Hepatocyte (in vitro differentiated cells): Measurements from ENCODE around the gene TCF4. TPM values are rescaled to one million over a fixed set of nuclear protein-coding genes. Genes with fewer than 3 reads are reported as not detected.

Experiments used
- DNase-seq: peaks from one replicate; pipeline ENCODE4 v3.0.0-alpha.2; 2016; ENCODE audit warnings: low spot score
- H2AFZ ChIP-seq: fragments of 200-600 bp; sonication (generic); 2 replicates; pipeline ENCODE4 v1.6.0; 2016; ENCODE audit warnings: antibody characterized with exemption, mild to moderate bottlenecking
- H3K27ac ChIP-seq: fragments of 200-600 bp; sonication (generic); 2 replicates; pipeline ENCODE4 v1.5.1; 2016; ENCODE audit warnings: mild to moderate bottlenecking
- H3K27me3 ChIP-seq: fragments of 200-600 bp; sonication (generic); 2 replicates; pipeline ENCODE4 v1.6.1; 2016
- H3K36me3 ChIP-seq: fragments of 200-600 bp; sonication (generic); replicated peaks from 2 replicates; pipeline ENCODE4 v1.5.1; 2016; ENCODE audit warnings: low read depth; ENCODE audit not compliant: insufficient read depth
- H3K4me1 ChIP-seq: fragments of 200-600 bp; sonication (generic); 2 replicates; pipeline ENCODE4 v1.5.1; 2016; ENCODE audit warnings: mild to moderate bottlenecking, moderate library complexity; ENCODE audit not compliant: insufficient read depth
- H3K4me2 ChIP-seq: fragments of 200-600 bp; sonication (generic); 2 replicates; pipeline ENCODE4 v1.6.0; 2016
- H3K4me3 ChIP-seq: fragments of 200-600 bp; sonication (generic); 2 replicates; pipeline ENCODE4 v1.5.1; 2016; ENCODE audit warnings: mild to moderate bottlenecking
- H3K79me2 ChIP-seq: fragments of 200-600 bp; sonication (generic); 2 replicates; pipeline ENCODE4 v1.6.0; 2017; ENCODE audit warnings: mild to moderate bottlenecking
- H3K9me2 ChIP-seq: fragments of 200-600 bp; sonication (generic); replicated peaks from 2 replicates; pipeline ENCODE4 v1.6.0; 2017; ENCODE audit warnings: mild to moderate bottlenecking; ENCODE audit not compliant: insufficient read depth
- H3K9me3 ChIP-seq: fragments of 200-600 bp; sonication (generic); 2 replicates; pipeline ENCODE4 v1.5.1; 2016; ENCODE audit warnings: low read depth, mild to moderate bottlenecking
- H4K20me1 ChIP-seq: fragments of 200-600 bp; sonication (generic); 2 replicates; pipeline ENCODE4 v1.6.0; 2016; ENCODE audit warnings: mild to moderate bottlenecking; ENCODE audit not compliant: insufficient read depth, poor library complexity, severe bottlenecking
- CTCF ChIP-seq: fragments of 200-600 bp; sonication (generic); IDR thresholded peaks from 2 replicates; pipeline ENCODE4 v1.5.1; 2016; ENCODE audit warnings: antibody characterized with exemption, mild to moderate bottlenecking; ENCODE audit not compliant: poor library complexity
- EZH2 ChIP-seq: fragments of 200-600 bp; sonication (generic); IDR thresholded peaks from 2 replicates; pipeline ENCODE4 v1.6.1; 2016; ENCODE audit warnings: antibody characterized with exemption, mild to moderate bottlenecking, borderline replicate concordance
- EZH2phosphoT487 ChIP-seq: fragments of 200-600 bp; sonication (generic); IDR thresholded peaks from one replicate; pipeline ENCODE4 v1.6.1; 2018; ENCODE audit warnings: antibody characterized with exemption, mild to moderate bottlenecking, low read depth, moderate library complexity; ENCODE audit not compliant: unreplicated experiment, severe bottlenecking
- WGBS: methylation state at CpG from one replicate; pipeline ENCODE4 v1.1.6; 2016; ENCODE audit warnings: low lambda C conversion rate; ENCODE audit errors: missing lambda C conversion rate; 5-methylcytosine and 5-hydroxymethylcytosine counted together
- polyA plus RNA-seq: library from polyadenylated mRNA; unstranded; fragments of >200 nt; fragmentation: Nextera tagmentation; extraction: Ambion mirVana; gene quantifications from 2 replicates; pipeline ENCODE4 v1.2.1, GENCODE V29; 2016
- total RNA-seq: library from RNA; depleted of rRNA; stranded (reverse); fragments of >200 nt; gene quantifications from 2 replicates; pipeline ENCODE4 v1.2.3, GENCODE V29; 2014

The TCF4 gene
- total and polyA plus RNA-seq, 2 experiments from 2014 or later = 40.5 to 65.2 TPM

GRCh38 chr18:55346961-55347740 is 240.8 kb downstream of the TCF4 start:
- Histone ChIP-seq H3K4me3 (no peak overlapping the region), H3K9me3 (no peaks in the 10 kb centered on the region), H3K27me3 (no peaks in the 10 kb centered on the region), H3K9me2 (no peaks in the 10 kb centered on the region), H3K79me2 (peaks cover 4% of the 10 kb centered on the region), H2AFZ (no peak overlapping the region), H4K20me1 (no peaks in the 10 kb centered on the region), H3K27ac (no peak overlapping the region), H3K36me3 (no peaks in the 10 kb centered on the region), H3K4me2 (no peak overlapping the region), H3K4me1 (no peaks in the 10 kb centered on the region)
- DNase-seq = no peak
- WGBS = 83% methylated on average over 16 of the region's 16 CpGs
- TF ChIP-seq EZH2 (no peak), CTCF (no peak), EZH2phosphoT487 (no peak)

- no peak overlapping the region for H3K27ac ChIP-seq
- 42% methylated on average over 3 of the region's 3 CpGs for WGBS
Observed at GRCh38 chr18:55346387-55346786, 241.6 kb downstream of the TCF4 start.

GRCh38 chr18:55345103-55345950 is 242.7 kb downstream of the TCF4 start:
- Histone ChIP-seq H4K20me1 (no peaks in the 10 kb centered on the region), H3K4me3 (no peak overlapping the region), H3K9me3 (no peaks in the 10 kb centered on the region), H3K27ac (no peak overlapping the region), H3K36me3 (no peaks in the 10 kb centered on the region), H3K79me2 (peaks cover 4% of the 10 kb centered on the region), H2AFZ (no peak overlapping the region), H3K9me2 (no peaks in the 10 kb centered on the region), H3K4me1 (no peaks in the 10 kb centered on the region), H3K27me3 (no peaks in the 10 kb centered on the region), H3K4me2 (no peak overlapping the region)
- DNase-seq = no peak
- TF ChIP-seq EZH2phosphoT487 (no peak), EZH2 (no peak), CTCF (no peak)
- WGBS = 92% methylated on average over 7 of the region's 7 CpGs

More at GRCh38 chr18:55346387-55346786, 241.6 kb downstream of the TCF4 start:
- H3K4me1 ChIP-seq = no peaks in the 10 kb centered on the region
- no peak for DNase-seq
- H3K9me2 ChIP-seq = no peaks in the 10 kb centered on the region
- TF ChIP-seq CTCF (no peak), EZH2 (no peak), EZH2phosphoT487 (no peak)
- peaks cover 4% of the 10 kb centered on the region for H3K79me2 ChIP-seq
- H3K9me3 ChIP-seq = no peaks in the 10 kb centered on the region
- no peak overlapping the region for H3K4me3 ChIP-seq
- no peak overlapping the region for H2AFZ ChIP-seq
- no peak overlapping the region for H3K4me2 ChIP-seq
- no peaks in the 10 kb centered on the region for H3K27me3 ChIP-seq
- no peaks in the 10 kb centered on the region for H3K36me3 ChIP-seq
- H4K20me1 ChIP-seq = no peaks in the 10 kb centered on the region
